ENCODE data around the gene IFNAR1. TPM values are rescaled to one million over a fixed set of nuclear protein-coding genes. Genes with fewer than 3 reads are reported as not detected.

IFNAR1 gene
- total and polyA plus RNA-seq, 4 donors = 32.5 to 63.7 (median 43.7) TPM

GRCh38 chr21:33401630-33401992, 76.8 kb downstream of the IFNAR1 start:
- 78% methylated on average over 1 of the region's 6 CpGs for WGBS (ENCODE audit: insufficient coverage)
- Histone ChIP-seq H3K4me1 (ENCODE audit: control insufficient read depth, insufficient read depth, low read length) (peaks cover 22% of the 10 kb centered on the region), H3K27ac (ENCODE audit: low read depth, low read length) (no peak overlapping the region), H3K27me3 (ENCODE audit: control insufficient read depth, insufficient read depth, low read length) (no peaks in the 10 kb centered on the region), H3K4me3 (ENCODE audit: low read depth, low read length) (no peak overlapping the region), H3K36me3 (ENCODE audit: control insufficient read depth, insufficient read depth, low read length) (no peaks in the 10 kb centered on the region), H3K9me3 (ENCODE audit: control insufficient read depth, insufficient read depth, low read length) (no peaks in the 10 kb centered on the region)
- DNase-seq (ENCODE audit: low read depth in 4 of 6, low spot score in 6 of 6) = peak in 1 of 6 donors; percentile 4

- no peaks in the 10 kb centered on the region for H3K36me3 ChIP-seq (ENCODE audit: control insufficient read depth, insufficient read depth, low read length)
- peak in 5 of 6 donors; percentile 28 to 74 (median 33) for DNase-seq (ENCODE audit: low read depth in 4 of 6, low spot score in 6 of 6)
- H3K4me1 ChIP-seq (ENCODE audit: control insufficient read depth, insufficient read depth, low read length) = peaks cover 22% of the 10 kb centered on the region
Measured at GRCh38 chr21:33402001-33402979, 77.5 kb downstream of the IFNAR1 start.

DNA sequence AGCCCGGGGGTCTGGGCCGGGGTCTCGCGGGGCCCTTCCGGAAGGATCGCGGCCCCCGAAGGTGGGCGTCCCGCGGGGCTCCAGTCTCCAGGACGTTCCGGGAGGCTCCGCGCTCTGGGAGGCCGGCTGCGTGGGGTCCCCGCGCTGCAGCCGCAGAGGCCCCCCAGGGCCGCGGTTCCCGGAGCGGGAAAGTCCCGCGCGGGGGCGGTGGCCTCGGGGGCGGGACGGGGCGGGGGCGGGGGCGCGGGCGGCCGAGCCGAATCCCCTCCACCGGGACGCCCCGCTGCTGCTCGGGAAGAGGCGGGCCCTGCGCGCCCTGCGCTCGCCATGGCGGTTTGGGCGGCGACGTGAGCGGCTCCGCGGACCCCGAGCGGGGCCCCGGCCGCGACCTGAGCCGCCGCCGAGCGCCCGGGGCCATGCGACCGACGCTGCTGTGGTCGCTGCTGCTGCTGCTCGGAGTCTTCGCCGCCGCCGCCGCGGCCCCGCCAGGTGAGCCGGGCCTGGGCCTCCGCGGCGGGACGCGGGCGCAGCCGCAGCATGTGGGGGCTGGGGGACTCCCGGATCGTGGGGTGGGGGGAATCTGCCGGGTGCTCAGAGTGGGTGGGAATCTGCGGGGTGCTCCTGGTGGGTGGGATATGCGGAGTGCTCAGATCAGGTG, 78.5 kb downstream of the IFNAR1 start, which contains the start of gene IFNGR2:
Gene IFNGR2, plus strand, starts transcription at position 286 of the 658 bp plus-strand sequence. Its CDS starts 131 bp downstream, at position 417.
- 0% methylated on average over 87 of the region's 89 CpGs for WGBS (ENCODE audit: insufficient coverage)
- H3K36me3 ChIP-seq (ENCODE audit: control insufficient read depth, insufficient read depth, low read length) = no peaks in the 10 kb centered on the region
- peaks cover 22% of the 10 kb centered on the region for H3K4me1 ChIP-seq (ENCODE audit: control insufficient read depth, insufficient read depth, low read length)
- no peaks in the 10 kb centered on the region for H3K27me3 ChIP-seq (ENCODE audit: control insufficient read depth, insufficient read depth, low read length)
- no peaks in the 10 kb centered on the region for H3K9me3 ChIP-seq (ENCODE audit: control insufficient read depth, insufficient read depth, low read length)
- DNase-seq (ENCODE audit: low read depth in 4 of 6, low spot score in 6 of 6) = peak in 3 of 6 donors; percentile 12 to 67 (median 57)
- H3K4me3 ChIP-seq (ENCODE audit: low read depth, low read length) = peak within 1 kb of the TSS; percentile 72
- H3K27ac ChIP-seq (ENCODE audit: low read depth, low read length) = peak within 1 kb of the TSS; percentile 91

More at GRCh38 chr21:33402001-33402979, 77.5 kb downstream of the IFNAR1 start:
- Histone ChIP-seq H3K27ac (ENCODE audit: low read depth, low read length) (peak overlapping the region; percentile 70), H3K27me3 (ENCODE audit: control insufficient read depth, insufficient read depth, low read length) (no peaks in the 10 kb centered on the region), H3K9me3 (ENCODE audit: control insufficient read depth, insufficient read depth, low read length) (no peaks in the 10 kb centered on the region), H3K4me3 (ENCODE audit: low read depth, low read length) (peak overlapping the region; percentile 47)
- 55% methylated on average over 29 of the region's 45 CpGs for WGBS (ENCODE audit: insufficient coverage)

- peak in 5 of 6 donors; percentile 24 to 81 (median 42) for DNase-seq (ENCODE audit: low read depth in 4 of 6, low spot score in 6 of 6)
- 2% methylated on average over 43 of the region's 47 CpGs for WGBS (ENCODE audit: insufficient coverage)
- Histone ChIP-seq H3K9me3 (ENCODE audit: control insufficient read depth, insufficient read depth, low read length) (no peaks in the 10 kb centered on the region), H3K27me3 (ENCODE audit: control insufficient read depth, insufficient read depth, low read length) (no peaks in the 10 kb centered on the region), H3K27ac (ENCODE audit: low read depth, low read length) (peak overlapping the region; percentile 91), H3K36me3 (ENCODE audit: control insufficient read depth, insufficient read depth, low read length) (no peaks in the 10 kb centered on the region), H3K4me1 (ENCODE audit: control insufficient read depth, insufficient read depth, low read length) (peaks cover 22% of the 10 kb centered on the region), H3K4me3 (ENCODE audit: low read depth, low read length) (peak overlapping the region; percentile 72)
Measured at GRCh38 chr21:33403786-33404585, 79.2 kb downstream of the IFNAR1 start.

DNA sequence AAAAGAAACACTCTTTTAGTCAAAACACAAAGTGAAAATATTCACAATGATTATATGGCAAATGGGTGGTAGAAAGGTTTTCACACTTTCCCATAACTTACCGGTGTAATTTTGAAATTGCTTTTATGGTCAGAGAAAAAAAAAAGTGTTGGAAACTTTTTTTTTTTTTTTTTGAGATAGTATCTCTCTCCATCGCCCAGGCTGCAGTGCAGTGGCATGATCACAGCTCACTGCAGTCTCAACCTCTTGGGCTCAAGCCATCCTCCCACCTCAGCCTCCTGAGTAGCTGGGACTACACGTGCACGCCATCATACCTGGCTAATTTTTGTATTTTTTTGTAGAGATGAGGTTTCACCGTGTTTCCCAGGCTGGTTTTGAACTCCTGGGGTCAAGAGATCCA, 81.7 kb downstream of the IFNAR1 start:
- H3K27ac ChIP-seq (ENCODE audit: low read depth, low read length) = no peak overlapping the region
- peaks cover 22% of the 10 kb centered on the region for H3K4me1 ChIP-seq (ENCODE audit: control insufficient read depth, insufficient read depth, low read length)
- no CpG with 5 or more reads among the region's 5 CpGs for WGBS (ENCODE audit: insufficient coverage)
- H3K27me3 ChIP-seq (ENCODE audit: control insufficient read depth, insufficient read depth, low read length) = no peaks in the 10 kb centered on the region
- no peaks in the 10 kb centered on the region for H3K9me3 ChIP-seq (ENCODE audit: control insufficient read depth, insufficient read depth, low read length)
- no peak for DNase-seq (ENCODE audit: low read depth in 4 of 6, low spot score in 6 of 6)
- H3K4me3 ChIP-seq (ENCODE audit: low read depth, low read length) = no peak overlapping the region
- peaks cover 8% of the 10 kb centered on the region for H3K36me3 ChIP-seq (ENCODE audit: control insufficient read depth, insufficient read depth, low read length)

Other genes starting within 250 kb of the IFNAR1 start
- gene IFNAR2, start 95.0 kb upstream of the IFNAR1 start, total RNA-seq = 10 to 100 TPM; 11.3 to 27.2 TPM
- gene IFNAR2, start 95.0 kb upstream of the IFNAR1 start, polyA plus RNA-seq (ENCODE audit: insufficient read length in 2 of 2) = 10 to 100 TPM; 27.1 to 29.5 TPM
- gene IL10RB, start 58.6 kb upstream of the IFNAR1 start, total RNA-seq = 10 to 100 TPM; 24.0 to 29.9 TPM
- gene IL10RB, start 58.6 kb upstream of the IFNAR1 start, polyA plus RNA-seq (ENCODE audit: insufficient read length in 2 of 2) = 10 to 100 TPM; 19.6 to 22.4 TPM
- gene IFNGR2, start 78.4 kb downstream of the IFNAR1 start, total RNA-seq = 10 to 100 TPM; 67.1 to 67.2 TPM
- gene IFNGR2, start 78.4 kb downstream of the IFNAR1 start, polyA plus RNA-seq (ENCODE audit: insufficient read length in 2 of 2) = 10 to 100 TPM; 67.1 to 77.7 TPM
- gene TMEM50B, start 155.0 kb downstream of the IFNAR1 start, total RNA-seq = 10 to 100 TPM; 43.7 to 75.2 TPM
- 10 to 100 TPM; 61.4 to 80.9 TPM for gene TMEM50B, start 155.0 kb downstream of the IFNAR1 start, polyA plus RNA-seq (ENCODE audit: insufficient read length in 2 of 2)
- gene DNAJC28, start 166.7 kb downstream of the IFNAR1 start, total RNA-seq = 1 to 10 TPM; 5.4 to 6.2 TPM
- 1 to 10 TPM; 5.6 to 5.9 TPM for gene DNAJC28, start 166.7 kb downstream of the IFNAR1 start, polyA plus RNA-seq (ENCODE audit: insufficient read length in 2 of 2)
- gene GART, start 217.1 kb downstream of the IFNAR1 start, total RNA-seq = 10 to 100 TPM; 54.3 to 61.1 TPM
- gene GART, start 217.1 kb downstream of the IFNAR1 start, polyA plus RNA-seq (ENCODE audit: insufficient read length in 2 of 2) = 10 to 100 TPM; 70.4 to 80.7 TPM
- gene SON, start 218.1 kb downstream of the IFNAR1 start, total RNA-seq = 100 to 1,000 TPM; 190 to 232 TPM
- gene SON, start 218.1 kb downstream of the IFNAR1 start, polyA plus RNA-seq (ENCODE audit: insufficient read length in 2 of 2) = 100 to 1,000 TPM; 241 to 263 TPM

Measured in spinal cord (tissue), 10 donors.